GM12878 (cell line): ENCODE results near the gene IQCH. TPM values are rescaled to one million over a fixed set of nuclear protein-coding genes. Genes with fewer than 3 reads are reported as not detected.

ENCODE experiments used
- ATAC-seq: fragments of 200-7000 bp; cut with Tn5 transposase; 3 replicates; pipeline ENCODE4 v1.9.1; 2020; ENCODE audit warnings: mild to moderate bottlenecking, moderate library complexity
- BruUV-seq: library from RNA; stranded (reverse); fragments of 400-500 nt; replicated peaks from 2 replicates; lab custom pipeline; 2021; lab: Mats Ljungman, UMichigan
- CTCF ChIA-PET: fragments of 300-600 bp; sonication (Branson Sonifier 250); formaldehyde crosslinking; extraction: SDS; loops from one replicate; lab custom pipeline; 2021; ENCODE audit warnings: inconsistent platforms; lab: Yijun Ruan, JAX
- POLR2A ChIA-PET: fragments of 350-600 bp; formaldehyde crosslinking; extraction: SDS; loops from one replicate; lab custom pipeline; 2021; ENCODE audit warnings: inconsistent platforms; lab: Charles Lee
- RAD21 ChIA-PET: fragments of 300-600 bp; sonication (Branson Sonifier 250); formaldehyde crosslinking; loops from one replicate; lab custom pipeline; 2023; ENCODE audit warnings: antibody characterized with exemption; ENCODE audit not compliant: unreplicated experiment; lab: Charles Lee
- SMC1A ChIA-PET: fragments of 300-600 bp; sonication (Branson Sonifier 250); formaldehyde crosslinking; loops from one replicate; lab custom pipeline; 2023; ENCODE audit not compliant: unreplicated experiment, uncharacterized antibody; lab: Charles Lee
- DNase-seq: peaks from one replicate; pipeline ENCODE4 v3.0.0-alpha.2; 2011; ENCODE audit warnings: low read depth, low spot score
- FAIRE-seq: peaks from 3 replicates; lab custom pipeline; 2011; peaks lifted over from hg19 to GRCh38; lab: Jason Lieb, UNC
- H2AFZ ChIP-seq: 2 replicates; pipeline ENCODE4 v1.6.0; 2011; ENCODE audit warnings: low read depth, low read length, control low read depth; ENCODE audit not compliant: control insufficient read depth
- H3K27ac ChIP-seq: 2 replicates; pipeline ENCODE4 v1.5.1; 2011; ENCODE audit warnings: control low read depth; ENCODE audit not compliant: control insufficient read depth, insufficient read depth
- H3K27me3 ChIP-seq, 2 experiments: replicated peaks in 1 of 2; 2 replicates each; pipeline versions ENCODE4 v1.6.0 to v1.6.1; 2011; ENCODE audit warnings: low read length in 1 of 2; ENCODE audit not compliant: control insufficient read depth in 2 of 2, insufficient read depth in 2 of 2
- H3K36me3 ChIP-seq, 2 experiments: 2 replicates each; pipeline ENCODE4 v1.5.1; 2011; ENCODE audit warnings: low read length in 1 of 2; ENCODE audit not compliant: control insufficient read depth in 2 of 2, insufficient read depth in 2 of 2
- H3K4me1 ChIP-seq: 2 replicates; pipeline ENCODE4 v1.6.1; 2011; ENCODE audit warnings: mild to moderate bottlenecking, low read length, moderate library complexity, mixed read lengths; ENCODE audit not compliant: control insufficient read depth, insufficient read depth
- H3K4me2 ChIP-seq: 2 replicates; pipeline ENCODE4 v1.6.0; 2011; ENCODE audit warnings: control low read depth; ENCODE audit not compliant: control insufficient read depth, insufficient read depth
- H3K4me3 ChIP-seq: fragments of 200-600 bp; sonication (generic); 2 replicates; pipeline ENCODE4 v1.5.1; 2016
- H3K79me2 ChIP-seq: 2 replicates; pipeline ENCODE4 v1.6.0; 2011; ENCODE audit warnings: low read length; ENCODE audit not compliant: control insufficient read depth, insufficient read depth
- H3K9ac ChIP-seq: 2 replicates; pipeline ENCODE4 v1.8.0; 2011; ENCODE audit warnings: low read length, control low read depth, mixed read lengths; ENCODE audit not compliant: control insufficient read depth, insufficient read depth
- H3K9me3 ChIP-seq: replicated peaks from 3 replicates; pipeline ENCODE4 v1.5.1; 2011; ENCODE audit warnings: mild to moderate bottlenecking, low read length; ENCODE audit not compliant: control insufficient read depth, insufficient read depth
- H4K20me1 ChIP-seq: 2 replicates; pipeline ENCODE4 v1.6.0; 2011; ENCODE audit not compliant: control insufficient read depth, insufficient read depth
- CHD2 ChIP-seq: IDR thresholded peaks from 2 replicates; pipeline ENCODE4 v1.6.1; 2011; ENCODE audit warnings: low read depth, low read length, improper control_type of control experiment, borderline replicate concordance
- RAD21 ChIP-seq: IDR thresholded peaks from 2 replicates; pipeline ENCODE4 v1.6.1; 2011; ENCODE audit warnings: mild to moderate bottlenecking, low read depth, low read length, moderate library complexity; ENCODE audit not compliant: insufficient read depth
- STAT1 ChIP-seq: fragments of 450-650 bp; conservative IDR thresholded peaks from 2 replicates; pipeline ENCODE4 v1.6.1; 2014; ENCODE audit warnings: antibody characterized with exemption, mild to moderate bottlenecking
- WGBS: methylation state at CpG from one replicate; pipeline ENCODE4 v1.1.6; 2016; ENCODE audit warnings: low lambda C conversion rate; ENCODE audit not compliant: insufficient replicate concordance, insufficient coverage; ENCODE audit errors: missing lambda C conversion rate; 5-methylcytosine and 5-hydroxymethylcytosine counted together
- in situ Hi-C: fragments of 300-500 bp; cut with MboI; formaldehyde crosslinking; loops from 9 replicates; pipeline ENCODE4 v1.14.3; 2018; ENCODE audit warnings: mixed read lengths
- intact Hi-C: fragments of 100-400 bp; cut with micrococcal nuclease; formaldehyde crosslinking; loops from one replicate; pipeline ENCODE4 v1.14.2; 2022; ENCODE audit not compliant: unreplicated experiment
- polyA plus RNA-seq, 11 experiments: library from polyadenylated mRNA; depleted of rRNA in 4 of 11; unstranded in 6 of 11; stranded (reverse) in 5 of 11; fragments of >200 nt; fragmentation: Nextera tagmentation in 4 of 11; fragmentation: Illumina TruSeq in 1 of 11; extraction: Ambion mirVana in 4 of 11; extraction: Trizol in 1 of 11; gene quantifications; 1 replicate in 1 of 11; 2 replicates in 10 of 11; pipeline versions ENCODE4 v1.2.1 to v1.2.3, GENCODE V29; 2011 to 2016; ENCODE audit warnings: inconsistent platforms in 2 of 11, missing spikeins in 2 of 11, low read depth in 1 of 11
- total RNA-seq, 4 experiments: library from RNA; depleted of rRNA in 3 of 4; stranded (reverse); fragments of >200 nt in 3 of 4; fragmentation: Illumina TruSeq in 1 of 4; extraction: Trizol in 1 of 4; gene quantifications; 2 replicates each; pipeline versions ENCODE4 v1.2.1 to v1.2.3, GENCODE V29; 2013 to 2021

The IQCH gene
- total and polyA plus RNA-seq, 10 of the 15 experiments (the other 5 are each of a cell fraction or from before 2014, with no cell fraction given): 0.29 to 1.3 (median 0.99) TPM

DNA sequence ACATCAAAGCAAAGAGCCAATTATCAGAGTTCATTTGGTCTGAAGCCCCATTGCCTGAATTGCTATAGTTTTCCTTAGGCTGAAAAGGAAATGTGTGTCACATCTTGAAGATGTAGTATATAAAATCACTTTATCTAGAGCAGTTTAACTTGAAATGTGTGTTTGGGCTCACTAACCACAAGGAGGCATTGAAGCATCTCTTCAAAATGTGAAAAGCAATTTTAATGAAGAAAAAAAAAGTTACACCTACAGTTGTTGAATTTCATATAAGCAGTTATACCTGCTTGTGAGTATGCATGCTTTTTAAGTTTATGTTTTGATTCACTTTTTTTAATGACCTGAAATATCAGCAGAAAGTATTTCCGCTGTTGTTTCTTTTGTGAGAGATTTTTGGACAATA is 129.3 kb downstream of the IQCH start:
- intact Hi-C loops: no loop called here
- 95% methylated on average over 1 of the region's 1 CpG for WGBS

DNA sequence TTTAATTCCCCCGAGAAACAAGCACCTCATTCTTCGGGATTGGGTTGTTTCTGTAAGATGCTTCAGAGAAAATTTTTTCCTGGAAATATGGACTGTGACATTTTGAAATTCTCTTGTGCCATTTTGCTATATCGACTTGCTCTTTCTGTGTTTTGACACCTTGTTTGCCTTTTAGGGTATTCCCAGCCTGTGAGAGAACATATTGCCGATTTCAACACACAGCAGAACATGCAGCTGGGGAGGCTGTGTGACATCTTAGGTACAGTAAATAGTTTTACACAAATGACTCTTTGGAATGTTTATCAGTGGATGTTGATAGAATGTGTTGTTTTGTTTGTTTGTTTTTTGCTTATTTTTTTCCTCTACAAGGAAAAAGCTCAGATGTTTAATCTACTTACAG is 130.2 kb downstream of the IQCH start:
- no peak for TF ChIP-seq STAT1
- ChIA-PET POLR2A (no interaction called here), CTCF (interaction anchor here (0.7 to 1.6 kb wide), 3 partner anchors 48 to 522 kb away, joined by 3 to 5 read pairs (median 3); no protein-coding TSS in a partner anchor), SMC1A (interaction anchor here (1.3 to 1.4 kb wide), 2 partner anchors 12 to 49 kb away, joined by 7 to 8 read pairs; no protein-coding TSS in a partner anchor), RAD21 (no interaction called here)
- FAIRE-seq (no peak), ATAC-seq (no peak), DNase-seq (no peak)
- no TSS peak for BruUV-seq
- 71% methylated on average over 4 of the region's 4 CpGs for WGBS
- intact Hi-C loops (no loop called here), in situ Hi-C loops (no loop called here)
- H3K9ac ChIP-seq: no peak overlapping the region
- H3K27me3 ChIP-seq: no peaks in the 10 kb centered on the region; a peak in 1 of 4 replicates
- no peaks in the 10 kb centered on the region for H4K20me1 ChIP-seq
- H3K79me2 ChIP-seq: no peaks in the 10 kb centered on the region
- no peaks in the 10 kb centered on the region for H3K36me3 ChIP-seq
- no peak overlapping the region for H3K4me2 ChIP-seq
- no peaks in the 10 kb centered on the region for H3K4me1 ChIP-seq
- H3K27ac ChIP-seq: no peak overlapping the region
- H2AFZ ChIP-seq: no peak overlapping the region
- no peaks in the 10 kb centered on the region for H3K9me3 ChIP-seq
- no peak overlapping the region for H3K4me3 ChIP-seq

More for the DNA sequence above, 129.3 kb downstream of the IQCH start:
- DNase-seq (no peak), FAIRE-seq (no peak), ATAC-seq (no peak)
- H3K36me3 ChIP-seq: no peaks in the 10 kb centered on the region
- no peaks in the 10 kb centered on the region for H3K9me3 ChIP-seq
- in situ Hi-C loops: no loop called here
- no peaks in the 10 kb centered on the region for H4K20me1 ChIP-seq
- no peak overlapping the region for H3K4me2 ChIP-seq
- no peak overlapping the region for H3K9ac ChIP-seq
- ChIA-PET POLR2A (no interaction called here), SMC1A (no interaction called here), RAD21 (no interaction called here), CTCF (interaction anchor here (0.8 to 1.6 kb wide), 2 partner anchors 49 to 63 kb away, joined by 3 to 5 read pairs; no protein-coding TSS in a partner anchor)
- no peak overlapping the region for H2AFZ ChIP-seq
- H3K27me3 ChIP-seq: no peaks in the 10 kb centered on the region; a peak in 1 of 4 replicates
- 0 out of 2 replicates have a peak, but pooled peaks have one; percentile 8 for TF ChIP-seq RAD21
- TF ChIP-seq CHD2: no peak
- no peaks in the 10 kb centered on the region for H3K4me1 ChIP-seq
- no peak overlapping the region for H3K4me3 ChIP-seq
- no peak overlapping the region for H3K27ac ChIP-seq
- no peaks in the 10 kb centered on the region for H3K79me2 ChIP-seq
- no TSS peak for BruUV-seq
